Measurements from ENCODE around the gene EFCAB11.

DNA sequence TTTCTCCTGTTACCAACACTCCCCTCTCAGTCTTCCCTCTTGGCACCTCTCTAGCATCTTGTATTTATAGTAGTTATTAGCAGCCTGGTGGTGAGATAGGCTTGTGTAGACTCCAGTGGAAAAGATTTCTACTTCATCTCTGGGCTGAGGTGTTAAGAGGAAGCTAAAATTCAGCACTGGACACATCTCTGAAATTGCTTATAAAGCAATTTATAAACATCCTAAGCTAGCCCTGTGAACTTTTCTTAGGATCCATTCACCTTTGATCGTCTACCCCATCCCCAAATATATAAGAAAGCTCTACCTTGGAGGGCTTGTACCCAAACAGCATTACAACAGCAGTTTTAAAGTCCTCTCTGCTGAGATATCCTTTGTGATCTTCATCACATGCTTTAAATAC, 928 bp downstream of the EFCAB11 start:
- TF ChIP-seq, protein P1, sequence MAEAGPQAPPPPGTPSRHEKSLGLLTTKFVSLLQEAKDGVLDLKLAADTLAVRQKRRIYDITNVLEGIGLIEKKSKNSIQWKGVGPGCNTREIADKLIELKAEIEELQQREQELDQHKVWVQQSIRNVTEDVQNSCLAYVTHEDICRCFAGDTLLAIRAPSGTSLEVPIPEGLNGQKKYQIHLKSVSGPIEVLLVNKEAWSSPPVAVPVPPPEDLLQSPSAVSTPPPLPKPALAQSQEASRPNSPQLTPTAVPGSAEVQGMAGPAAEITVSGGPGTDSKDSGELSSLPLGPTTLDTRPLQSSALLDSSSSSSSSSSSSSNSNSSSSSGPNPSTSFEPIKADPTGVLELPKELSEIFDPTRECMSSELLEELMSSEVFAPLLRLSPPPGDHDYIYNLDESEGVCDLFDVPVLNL (CRISPR knock-in tag; IDR thresholded peaks at IDR 0.05; ENCODE audit: low read depth): no peak
- TF ChIP-seq, protein P2, sequence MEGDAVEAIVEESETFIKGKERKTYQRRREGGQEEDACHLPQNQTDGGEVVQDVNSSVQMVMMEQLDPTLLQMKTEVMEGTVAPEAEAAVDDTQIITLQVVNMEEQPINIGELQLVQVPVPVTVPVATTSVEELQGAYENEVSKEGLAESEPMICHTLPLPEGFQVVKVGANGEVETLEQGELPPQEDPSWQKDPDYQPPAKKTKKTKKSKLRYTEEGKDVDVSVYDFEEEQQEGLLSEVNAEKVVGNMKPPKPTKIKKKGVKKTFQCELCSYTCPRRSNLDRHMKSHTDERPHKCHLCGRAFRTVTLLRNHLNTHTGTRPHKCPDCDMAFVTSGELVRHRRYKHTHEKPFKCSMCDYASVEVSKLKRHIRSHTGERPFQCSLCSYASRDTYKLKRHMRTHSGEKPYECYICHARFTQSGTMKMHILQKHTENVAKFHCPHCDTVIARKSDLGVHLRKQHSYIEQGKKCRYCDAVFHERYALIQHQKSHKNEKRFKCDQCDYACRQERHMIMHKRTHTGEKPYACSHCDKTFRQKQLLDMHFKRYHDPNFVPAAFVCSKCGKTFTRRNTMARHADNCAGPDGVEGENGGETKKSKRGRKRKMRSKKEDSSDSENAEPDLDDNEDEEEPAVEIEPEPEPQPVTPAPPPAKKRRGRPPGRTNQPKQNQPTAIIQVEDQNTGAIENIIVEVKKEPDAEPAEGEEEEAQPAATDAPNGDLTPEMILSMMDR (IDR thresholded peaks at IDR 0.05 in 2 of 3, conservative IDR thresholded peaks at IDR 0.05 in 1 of 3; ENCODE audit: insufficient read depth in 2 of 3, low read depth in 1 of 3, low read length in 3 of 3): no peak
- TF ChIP-seq, protein P3, sequence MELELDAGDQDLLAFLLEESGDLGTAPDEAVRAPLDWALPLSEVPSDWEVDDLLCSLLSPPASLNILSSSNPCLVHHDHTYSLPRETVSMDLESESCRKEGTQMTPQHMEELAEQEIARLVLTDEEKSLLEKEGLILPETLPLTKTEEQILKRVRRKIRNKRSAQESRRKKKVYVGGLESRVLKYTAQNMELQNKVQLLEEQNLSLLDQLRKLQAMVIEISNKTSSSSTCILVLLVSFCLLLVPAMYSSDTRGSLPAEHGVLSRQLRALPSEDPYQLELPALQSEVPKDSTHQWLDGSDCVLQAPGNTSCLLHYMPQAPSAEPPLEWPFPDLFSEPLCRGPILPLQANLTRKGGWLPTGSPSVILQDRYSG (tag; conservative IDR thresholded peaks at IDR 0.05; ENCODE audit: low read depth): no peak
